Muscle layer of colon (tissue), 2 donors: ENCODE measurements around the gene ALOX15.
"Not testable (repeated sequence)": the region's sequence is repeated elsewhere in the genome, so short reads cannot be mapped to it uniquely, and the experiment has no call there.

Experiments
- H3K27ac ChIP-seq: one replicate; pipeline ENCODE4 v1.7.0; 2013; ENCODE audit warnings: low read depth, mild to moderate bottlenecking, low read length, moderate library complexity
- H3K27me3 ChIP-seq, 2 donors: one replicate each; pipeline ENCODE4 v1.7.0; 2013; ENCODE audit warnings: low read length in 2 of 2, mild to moderate bottlenecking in 2 of 2; ENCODE audit not compliant: insufficient read depth in 2 of 2, control insufficient read depth in 1 of 2
- H3K36me3 ChIP-seq: one replicate; pipeline ENCODE4 v1.7.0; 2013; ENCODE audit warnings: mild to moderate bottlenecking, low read length; ENCODE audit not compliant: insufficient read depth
- H3K4me1 ChIP-seq: one replicate; pipeline ENCODE4 v1.7.0; 2013; ENCODE audit warnings: mild to moderate bottlenecking, low read length; ENCODE audit not compliant: insufficient read depth
- H3K4me3 ChIP-seq, 2 donors: one replicate each; pipeline ENCODE4 v1.7.0; 2013; ENCODE audit warnings: low read length in 2 of 2, low read depth in 1 of 2, mild to moderate bottlenecking in 1 of 2, moderate library complexity in 1 of 2
- H3K9ac ChIP-seq: one replicate; pipeline ENCODE4 v1.7.0; 2013; ENCODE audit warnings: low read length
- H3K9me3 ChIP-seq: one replicate; pipeline ENCODE4 v1.7.0; 2013; ENCODE audit warnings: mild to moderate bottlenecking, low read length
- donor health status: abdominal sarcoma.
- donor health status: Adenocarcinoma of cecum.

Gene ALOX15

GRCh38 chr17:4631836-4632580, 9.5 kb downstream of the ALOX15 start:
- no peaks in the 10 kb centered on the region for H3K36me3 ChIP-seq

GRCh38 chr17:4631431-4631830, 10.0 kb downstream of the ALOX15 start:
- Histone ChIP-seq H3K36me3 (no peaks in the 10 kb centered on the region), H3K9me3 (no peaks in the 10 kb centered on the region), H3K27ac (no peak overlapping the region), H3K4me1 (no peaks in the 10 kb centered on the region), H3K27me3 (peaks cover 0 to 10% of the 10 kb centered on the region in 2 donors), H3K4me3 (no peak overlapping the region), H3K9ac (no peak overlapping the region)

More at GRCh38 chr17:4631836-4632580, 9.5 kb downstream of the ALOX15 start:
- H3K9ac ChIP-seq: no peak overlapping the region
- H3K27ac ChIP-seq: no peak overlapping the region
- H3K9me3 ChIP-seq: no peaks in the 10 kb centered on the region
- no peaks in the 10 kb centered on the region for H3K4me1 ChIP-seq
- H3K4me3 ChIP-seq: no peak overlapping the region
- peaks cover 0 to 13% of the 10 kb centered on the region in 2 donors for H3K27me3 ChIP-seq

- Histone ChIP-seq H3K9ac (no peak overlapping the region), H3K9me3 (no peaks in the 10 kb centered on the region), H3K27me3 (no peaks in the 10 kb centered on the region), H3K4me3 (no peak overlapping the region), H3K36me3 (no peaks in the 10 kb centered on the region), H3K4me1 (peaks cover 6% of the 10 kb centered on the region), H3K27ac (no peak overlapping the region)
These were observed 14.7 kb downstream of the ALOX15 start for GRCh38 chr17:4626734-4627256.

DNA sequence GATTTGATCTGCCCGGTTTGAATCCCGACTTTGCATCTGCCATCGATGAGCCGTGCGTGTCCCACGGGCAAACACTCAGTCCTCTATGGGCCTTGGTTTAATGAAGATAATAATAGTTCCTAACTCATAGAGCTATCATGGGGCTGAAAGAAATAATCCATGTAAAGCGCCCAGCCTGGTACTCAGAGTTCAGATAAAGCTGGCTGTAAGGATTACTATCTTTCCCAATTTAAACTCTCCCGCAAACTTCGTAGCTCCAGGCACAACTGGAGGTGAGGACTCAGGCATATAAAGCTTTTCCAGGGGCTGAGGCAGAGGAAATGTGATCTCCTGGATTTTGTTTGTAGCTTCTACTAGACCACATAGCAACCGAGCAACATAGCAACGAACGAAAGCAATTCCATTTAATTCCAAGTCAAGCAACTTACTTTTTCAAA, 16.3 kb downstream of the ALOX15 start:
- Histone ChIP-seq H3K9me3 (no peaks in the 10 kb centered on the region), H3K9ac (no peak overlapping the region), H3K27ac (no peak overlapping the region), H3K36me3 (no peaks in the 10 kb centered on the region), H3K4me1 (peaks cover 6% of the 10 kb centered on the region), H3K4me3 (no peak overlapping the region), H3K27me3 (no peaks in the 10 kb centered on the region)

DNA sequence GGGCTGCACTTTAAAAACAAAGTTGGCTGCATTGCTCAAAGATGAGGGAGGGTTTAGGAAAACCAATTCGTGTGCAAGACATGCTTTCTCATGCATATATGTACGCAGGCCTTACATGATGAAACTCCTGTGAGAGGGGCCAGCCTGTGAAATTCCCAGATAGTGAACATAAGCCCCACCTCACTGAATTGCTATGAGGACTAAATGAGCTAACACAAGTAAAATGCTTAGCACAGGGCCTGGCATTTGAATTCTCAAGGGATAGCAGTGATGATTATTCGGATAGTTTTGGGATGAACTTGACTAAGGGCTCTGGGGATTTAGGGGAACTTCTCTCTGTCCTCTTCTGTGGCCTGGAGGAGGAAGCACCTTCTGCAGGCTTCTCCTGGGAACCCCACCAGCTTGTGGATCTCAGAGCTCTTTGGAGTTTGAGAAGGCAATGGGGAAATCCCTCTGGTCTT, 17.0 kb downstream of the ALOX15 start:
- not testable (repeated sequence) for H3K4me3 ChIP-seq, H3K27me3 ChIP-seq, H3K4me1 ChIP-seq, H3K9ac ChIP-seq, H3K9me3 ChIP-seq, H3K36me3 ChIP-seq, H3K27ac ChIP-seq

DNA sequence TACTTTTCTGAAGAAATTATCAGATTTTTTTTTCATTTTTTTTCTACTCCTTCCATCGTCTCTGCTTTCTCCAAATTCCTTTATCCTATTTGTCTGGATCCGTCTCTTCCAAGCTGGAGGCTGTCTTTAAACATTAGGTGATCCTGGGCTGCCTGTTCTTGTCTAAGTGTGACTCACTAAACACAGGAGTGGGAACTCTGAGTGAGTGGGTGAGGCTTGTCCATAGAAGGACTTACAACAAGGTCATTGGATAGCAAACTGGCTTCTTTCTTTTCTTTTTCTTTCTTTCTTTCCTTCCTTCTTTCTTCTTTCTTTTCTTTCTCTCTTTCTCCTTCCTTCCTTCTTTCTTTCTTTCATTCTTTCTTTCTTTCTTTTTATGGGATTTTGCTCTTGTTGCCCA, 18.2 kb downstream of the ALOX15 start:
- Histone ChIP-seq H3K27me3 (no peaks in the 10 kb centered on the region), H3K9me3 (no peaks in the 10 kb centered on the region), H3K9ac (no peak overlapping the region), H3K36me3 (no peaks in the 10 kb centered on the region), H3K4me3 (no peak overlapping the region), H3K4me1 (peaks cover 6% of the 10 kb centered on the region), H3K27ac (no peak overlapping the region)

DNA sequence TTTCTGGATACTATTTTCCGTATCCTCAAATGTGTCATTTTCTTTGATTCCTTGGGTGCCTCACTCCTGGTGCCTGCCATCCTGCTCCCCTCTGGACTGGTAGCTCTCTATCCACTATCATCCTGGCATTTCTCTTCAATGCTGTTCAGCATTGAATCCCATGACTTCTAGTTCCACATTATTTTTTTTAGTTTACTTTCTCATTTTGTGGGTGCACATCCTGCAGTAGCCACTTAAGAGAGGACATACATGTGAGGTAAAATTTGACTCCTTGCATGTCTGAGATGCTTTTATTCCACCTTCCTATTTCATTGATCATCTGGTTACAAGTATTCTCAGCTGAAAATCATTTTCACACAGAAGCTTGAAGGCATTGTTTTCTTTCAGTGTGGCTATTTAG, 19.1 kb downstream of the ALOX15 start:
- Histone ChIP-seq H3K36me3 (no peaks in the 10 kb centered on the region), H3K4me1 (peaks cover 6% of the 10 kb centered on the region), H3K27ac (no peak overlapping the region)

DNA sequence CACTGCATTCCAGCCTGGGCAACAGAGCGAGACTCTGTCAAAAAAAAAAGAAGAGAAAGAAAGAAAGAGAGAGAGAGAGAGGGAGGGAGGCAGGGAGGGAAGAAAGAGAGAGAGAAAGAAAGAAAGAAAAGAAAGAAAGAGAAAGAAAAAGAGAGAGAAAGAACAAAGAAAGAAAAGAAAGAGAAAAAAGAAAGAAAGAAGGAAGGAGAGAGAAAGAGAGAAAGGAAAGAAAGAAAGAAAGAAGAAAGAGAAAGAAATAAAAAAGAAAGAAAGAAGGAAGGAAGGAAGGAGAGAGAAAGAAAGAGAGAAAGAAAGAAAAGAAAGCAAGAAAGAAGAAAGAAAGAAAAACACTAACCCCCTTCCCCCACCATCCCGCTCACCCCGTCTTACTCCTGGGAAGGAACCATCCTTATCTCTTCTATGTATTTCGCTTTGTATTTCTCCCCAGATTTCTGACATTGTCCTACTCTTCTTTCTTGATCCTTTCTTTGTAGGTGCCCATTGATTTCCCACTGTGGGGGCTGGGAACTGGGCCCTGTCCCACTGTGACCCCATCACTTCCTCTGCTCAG, 20.9 kb downstream of the ALOX15 start:
- no peak overlapping the region for H3K4me3 ChIP-seq
- H3K36me3 ChIP-seq: no peaks in the 10 kb centered on the region
- H3K9me3 ChIP-seq: no peaks in the 10 kb centered on the region
- peaks cover 5% of the 10 kb centered on the region for H3K4me1 ChIP-seq
- H3K27me3 ChIP-seq: no peaks in the 10 kb centered on the region
- no peak overlapping the region for H3K27ac ChIP-seq
- H3K9ac ChIP-seq: no peak overlapping the region

More for the DNA sequence above, 19.1 kb downstream of the ALOX15 start:
- Histone ChIP-seq H3K27me3 (no peaks in the 10 kb centered on the region), H3K4me3 (no peak overlapping the region), H3K9ac (no peak overlapping the region), H3K9me3 (no peaks in the 10 kb centered on the region)

GRCh38 chr17:4617590-4618351, 23.7 kb downstream of the ALOX15 start:
- no peaks in the 10 kb centered on the region for H3K36me3 ChIP-seq
- H3K9me3 ChIP-seq: no peaks in the 10 kb centered on the region
- H3K4me3 ChIP-seq: no peak overlapping the region
- H3K4me1 ChIP-seq: no peaks in the 10 kb centered on the region
- no peak overlapping the region for H3K27ac ChIP-seq
- H3K9ac ChIP-seq: no peak overlapping the region
- H3K27me3 ChIP-seq: no peaks in the 10 kb centered on the region

GRCh38 chr17:4617090-4617489, 24.4 kb downstream of the ALOX15 start:
- no peaks in the 10 kb centered on the region for H3K9me3 ChIP-seq
- H3K4me3 ChIP-seq: no peak overlapping the region
- no peaks in the 10 kb centered on the region for H3K4me1 ChIP-seq
- no peak overlapping the region for H3K9ac ChIP-seq
- no peaks in the 10 kb centered on the region for H3K27me3 ChIP-seq
- H3K36me3 ChIP-seq: no peaks in the 10 kb centered on the region
- no peak overlapping the region for H3K27ac ChIP-seq

DNA sequence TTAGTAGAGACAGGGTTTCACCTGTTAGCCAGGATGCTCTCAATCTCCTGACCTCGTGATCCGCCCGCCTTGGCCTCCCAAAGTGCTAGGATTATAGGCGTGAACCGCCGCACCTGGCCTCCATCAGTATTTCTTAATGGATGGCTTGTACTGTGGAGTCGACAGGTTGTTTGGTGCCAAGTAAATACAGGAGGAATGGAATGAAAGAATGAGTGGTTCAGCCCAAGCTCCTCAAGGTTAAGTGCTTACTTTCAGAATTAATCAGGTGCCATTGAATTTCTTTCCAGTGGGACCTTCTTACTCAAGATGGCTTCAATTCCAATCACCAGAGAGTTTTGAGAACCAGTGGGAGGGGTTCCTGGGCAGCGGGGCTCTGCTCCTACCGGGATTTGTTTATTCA, 25.0 kb downstream of the ALOX15 start:
- Histone ChIP-seq H3K36me3 (no peaks in the 10 kb centered on the region), H3K4me3 (no peak overlapping the region), H3K27ac (no peak overlapping the region), H3K4me1 (no peaks in the 10 kb centered on the region), H3K9me3 (no peaks in the 10 kb centered on the region), H3K27me3 (no peaks in the 10 kb centered on the region), H3K9ac (no peak overlapping the region)
